ENCODE data around the gene RPN1. TPM values are rescaled to one million over a fixed set of nuclear protein-coding genes. Genes with fewer than 3 reads are reported as not detected.
A peak's percentile ranks its signal among the peaks of the same experiment; 100 is the strongest.

Gene RPN1
- total RNA-seq, 1 donor from 2014 or later = 500 TPM

DNA sequence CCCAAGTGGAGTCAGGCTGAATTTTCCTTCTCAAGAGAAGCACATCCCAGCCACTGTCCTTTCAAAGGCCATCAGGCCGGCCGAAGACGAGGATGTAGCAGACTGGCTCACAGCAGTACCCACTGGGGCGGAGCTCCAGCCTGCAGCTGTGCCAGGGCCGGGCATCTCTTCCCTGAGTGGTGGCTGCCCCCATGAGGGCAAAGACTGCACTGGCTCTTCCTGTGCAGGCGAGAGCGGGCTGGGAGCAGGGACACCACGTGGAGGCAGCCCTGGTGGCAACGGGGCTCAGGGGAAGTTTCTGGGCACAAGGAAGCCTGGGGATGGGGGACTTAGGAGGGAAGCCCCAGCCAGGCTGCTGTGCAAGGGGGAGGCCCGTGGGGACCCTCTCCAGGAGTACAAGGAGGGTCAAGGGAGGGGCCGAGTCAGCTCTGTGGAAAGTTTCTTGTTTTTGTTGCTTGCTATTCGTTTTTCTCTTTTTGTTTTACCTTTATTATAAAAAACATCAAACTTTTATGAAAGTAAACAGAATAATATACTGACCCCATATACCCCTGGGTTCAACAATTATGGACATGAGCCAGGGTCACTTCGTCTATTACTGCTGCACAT is 66.1 kb downstream of the RPN1 start:
- DNase-seq (ENCODE audit: low read depth in 2 of 2) = peak; percentile 84 to 90

DNA sequence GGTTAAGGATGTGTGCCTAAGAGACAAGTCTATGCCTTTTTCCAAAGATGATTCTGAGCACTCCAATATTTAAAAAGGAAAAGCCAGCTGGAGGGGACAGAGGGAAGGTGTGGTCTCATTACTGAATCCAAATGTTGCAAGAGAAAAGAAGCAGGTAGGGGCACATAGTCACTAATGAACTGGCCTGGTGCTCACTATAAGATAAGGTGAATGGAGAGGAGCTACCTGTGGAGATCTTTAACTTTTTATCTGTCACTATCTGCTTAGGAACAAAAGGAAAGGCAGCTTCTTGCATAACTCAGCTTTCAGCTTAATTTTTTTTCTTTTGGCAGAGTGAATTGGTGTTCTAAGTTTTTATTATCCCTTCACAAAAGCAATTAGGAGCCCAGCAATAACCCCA is 69.1 kb downstream of the RPN1 start:
- DNase-seq (ENCODE audit: low read depth in 2 of 2) = no peak

GRCh38 chr3:128579927-128580326 is 70.7 kb downstream of the RPN1 start:
- no peak for DNase-seq (ENCODE audit: low read depth in 2 of 2)

DNA sequence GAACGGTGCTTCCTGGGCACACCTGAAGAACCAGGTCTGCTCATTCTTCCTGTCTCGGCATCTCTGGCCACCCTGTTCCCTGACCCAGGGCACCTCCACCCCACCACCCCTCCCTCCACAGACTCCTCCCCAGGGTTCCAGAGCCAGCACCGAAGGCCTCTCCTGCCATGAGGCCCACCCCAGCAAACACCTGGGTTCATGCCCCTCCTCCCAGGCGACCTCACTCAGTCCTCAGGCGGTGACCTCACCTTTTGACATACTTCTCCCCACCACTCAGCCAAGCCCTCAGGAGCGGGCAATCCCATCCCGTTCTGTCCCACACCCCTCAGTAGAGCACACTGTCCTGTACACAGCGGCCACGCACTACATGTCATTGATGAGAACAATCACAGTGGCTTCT is 72.3 kb downstream of the RPN1 start:
- DNase-seq (ENCODE audit: low read depth in 2 of 2) = no peak

- no peak for DNase-seq (ENCODE audit: low read depth in 2 of 2)
Observed at GRCh38 chr3:128577711-128578110, 72.9 kb downstream of the RPN1 start.

DNA sequence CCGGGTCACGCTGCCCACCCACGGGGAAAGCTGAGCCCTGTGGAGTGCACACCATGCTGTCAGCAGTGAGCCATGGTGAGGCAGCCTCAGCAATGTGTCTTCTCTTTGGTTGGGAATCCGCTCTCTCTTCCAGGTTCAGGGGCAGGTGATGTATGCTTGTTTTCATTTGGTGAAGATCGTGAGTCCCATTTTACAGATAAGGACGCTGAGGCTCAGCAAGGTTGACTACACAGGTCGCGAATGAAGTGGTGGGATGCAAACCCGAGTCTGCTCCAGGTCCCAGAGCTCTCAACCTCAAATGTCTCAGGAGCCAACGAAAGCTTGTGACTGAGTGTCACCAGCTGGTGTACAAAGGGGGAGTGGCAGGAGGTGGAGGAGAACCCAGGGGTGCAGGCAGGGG is 74.3 kb downstream of the RPN1 start:
- DNase-seq (ENCODE audit: low read depth in 2 of 2) = no peak

- peak; percentile 41 to 46 for DNase-seq (ENCODE audit: low read depth in 2 of 2)
Observed at GRCh38 chr3:128575777-128576176, 74.8 kb downstream of the RPN1 start.

DNA sequence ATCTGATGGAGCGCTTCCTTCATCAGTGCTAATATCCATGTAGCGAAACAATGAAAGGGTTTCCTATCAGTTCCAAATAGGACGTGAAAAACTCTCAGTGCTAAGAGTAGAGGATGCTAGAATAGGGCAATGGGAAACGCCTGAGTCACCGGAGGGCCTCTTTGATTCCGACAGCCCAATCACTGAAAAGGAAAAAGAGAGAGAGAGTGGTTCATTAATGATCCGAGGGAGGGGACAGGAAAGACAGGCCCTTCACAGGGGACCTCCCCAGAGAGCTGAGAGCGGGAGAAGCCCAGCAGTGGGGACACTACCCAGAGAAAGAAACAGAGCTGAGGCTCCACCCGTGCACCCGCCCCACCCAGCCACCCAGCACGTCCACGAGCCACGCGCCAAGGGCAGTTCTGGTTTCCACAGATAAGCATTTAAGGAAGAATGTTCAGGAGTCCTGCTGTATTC is 76.9 kb downstream of the RPN1 start:
- DNase-seq (ENCODE audit: low read depth in 2 of 2) = peak; percentile 69 to 84

- no peak for DNase-seq (ENCODE audit: low read depth in 2 of 2)
Observed at GRCh38 chr3:128573160-128573559, 77.5 kb downstream of the RPN1 start.

- DNase-seq (ENCODE audit: low read depth in 2 of 2) = peak; percentile 44 to 56
Observed at GRCh38 chr3:128572644-128573105, 77.9 kb downstream of the RPN1 start.

DNA sequence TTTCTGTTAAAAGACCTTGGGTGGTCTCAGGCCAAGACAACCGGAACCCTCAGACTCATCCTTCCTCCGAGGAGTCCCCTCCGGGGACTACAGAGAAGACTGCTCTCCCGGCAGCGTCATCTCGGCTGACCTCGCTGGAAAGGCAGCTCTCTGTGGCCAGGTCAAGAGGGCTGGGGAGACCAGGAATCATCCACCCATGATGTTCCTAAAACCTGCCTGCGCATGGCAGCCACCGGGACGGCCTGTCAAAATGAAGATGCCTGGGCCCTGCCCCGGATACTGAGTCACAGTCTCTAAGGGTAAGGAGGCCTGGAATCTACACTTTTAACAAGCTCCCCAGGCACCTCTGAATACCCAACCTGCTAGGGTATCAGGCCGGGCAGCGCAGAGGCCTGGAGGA is 78.6 kb downstream of the RPN1 start:
- DNase-seq (ENCODE audit: low read depth in 2 of 2) = no peak

Other genes with a start within 250 kb of the RPN1 start
- gene DNAJB8, start 183.9 kb downstream of the RPN1 start, total RNA-seq = not detected in 2 replicates
- 7.8 and 11.3 TPM in 2 replicates for gene GATA2, start 157.6 kb downstream of the RPN1 start, total RNA-seq
- gene RAB7A, start 75.4 kb upstream of the RPN1 start, total RNA-seq = 21.8 and 33.5 TPM in 2 replicates
- gene ACAD9, start 228.8 kb upstream of the RPN1 start, total RNA-seq = 27.8 and 28.1 TPM in 2 replicates